EH (cell line): ENCODE results near the gene MAD1L1.

Experiments
- DNase-seq: peaks from one replicate; pipeline ENCODE4 v3.0.0-alpha.2; 2015; ENCODE audit warnings: low read depth

The MAD1L1 gene

DNA sequence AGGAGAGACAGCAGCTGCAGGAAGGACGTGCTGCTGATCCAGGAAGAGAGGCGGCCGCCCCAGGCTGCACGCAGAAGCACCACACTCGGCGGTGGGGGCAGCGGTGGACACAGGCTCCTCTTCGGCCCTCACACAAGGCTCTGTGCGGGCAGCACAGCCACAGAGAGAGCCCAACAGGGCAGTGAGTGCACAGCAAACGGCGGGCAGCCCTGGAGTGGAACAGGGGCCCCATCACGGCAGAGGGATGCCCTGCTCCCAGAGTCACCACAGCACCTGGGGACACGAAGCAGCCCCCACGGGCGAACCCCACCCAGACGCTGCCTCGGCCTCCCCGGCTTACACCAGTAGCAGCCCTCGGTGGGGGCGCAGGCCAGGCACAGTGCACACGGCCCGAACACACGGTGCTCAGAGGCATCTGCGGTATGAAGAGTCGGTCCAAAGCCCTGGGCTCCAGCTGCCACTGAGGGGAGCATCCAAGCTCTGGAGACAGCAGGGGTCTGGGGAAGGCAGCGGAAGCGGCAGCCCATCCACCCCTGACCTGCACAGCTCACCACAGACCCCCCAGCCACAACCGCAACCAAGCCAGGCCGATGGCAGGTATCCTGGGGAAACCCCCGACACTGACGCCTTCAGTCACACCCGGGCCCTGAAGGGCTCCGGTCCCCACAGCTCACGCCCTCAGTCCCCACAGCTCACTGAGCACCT lies 26.1 kb upstream of the MAD1L1 start:
- DNase-seq, result no peak

DNA sequence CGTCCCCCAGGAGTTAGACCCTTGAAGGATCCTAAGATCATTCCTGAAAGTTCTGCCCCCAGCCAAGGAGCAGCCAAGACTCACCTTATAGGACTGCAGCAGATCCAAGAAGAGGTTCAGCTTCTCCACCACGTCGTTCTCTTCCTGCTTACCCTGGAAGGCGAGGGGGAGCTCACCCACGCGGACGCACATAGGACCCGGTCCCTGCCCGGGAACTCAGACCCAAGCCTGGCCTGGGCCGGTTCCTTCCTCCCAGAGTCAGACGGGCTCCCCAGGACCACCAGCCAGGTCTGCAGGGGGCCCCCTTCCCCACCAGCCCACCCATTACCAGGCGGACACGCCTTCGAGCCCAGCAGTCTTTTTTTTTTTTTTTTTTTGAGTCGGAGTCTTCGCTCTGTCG lies 24.9 kb upstream of the MAD1L1 start:
- no peak for DNase-seq

DNA sequence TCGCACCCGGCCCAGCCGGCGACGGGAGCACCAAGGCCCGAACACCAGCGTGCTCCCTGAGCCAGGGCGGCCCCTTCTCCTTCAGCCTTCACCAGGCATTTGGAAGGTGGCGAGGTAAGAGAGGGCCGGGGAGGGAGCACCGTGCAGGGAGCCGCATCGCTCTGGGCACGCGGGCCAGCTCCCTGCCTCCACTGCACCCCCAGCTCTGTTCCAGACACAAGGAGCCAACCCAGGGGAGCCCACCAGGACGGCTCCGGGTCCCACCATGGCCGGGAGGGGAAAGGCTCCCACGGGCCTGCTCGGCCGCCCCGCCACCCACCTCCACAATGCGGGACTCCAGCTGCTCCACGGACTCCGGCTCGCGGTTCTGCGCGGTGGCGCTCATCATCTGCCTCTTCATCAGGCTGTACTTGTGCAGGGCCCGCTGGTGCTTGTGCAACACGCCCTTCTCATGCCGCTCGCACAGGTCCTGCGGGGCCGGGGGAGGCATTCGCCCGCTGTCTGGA lies 24.4 kb upstream of the MAD1L1 start:
- no peak for DNase-seq

DNA sequence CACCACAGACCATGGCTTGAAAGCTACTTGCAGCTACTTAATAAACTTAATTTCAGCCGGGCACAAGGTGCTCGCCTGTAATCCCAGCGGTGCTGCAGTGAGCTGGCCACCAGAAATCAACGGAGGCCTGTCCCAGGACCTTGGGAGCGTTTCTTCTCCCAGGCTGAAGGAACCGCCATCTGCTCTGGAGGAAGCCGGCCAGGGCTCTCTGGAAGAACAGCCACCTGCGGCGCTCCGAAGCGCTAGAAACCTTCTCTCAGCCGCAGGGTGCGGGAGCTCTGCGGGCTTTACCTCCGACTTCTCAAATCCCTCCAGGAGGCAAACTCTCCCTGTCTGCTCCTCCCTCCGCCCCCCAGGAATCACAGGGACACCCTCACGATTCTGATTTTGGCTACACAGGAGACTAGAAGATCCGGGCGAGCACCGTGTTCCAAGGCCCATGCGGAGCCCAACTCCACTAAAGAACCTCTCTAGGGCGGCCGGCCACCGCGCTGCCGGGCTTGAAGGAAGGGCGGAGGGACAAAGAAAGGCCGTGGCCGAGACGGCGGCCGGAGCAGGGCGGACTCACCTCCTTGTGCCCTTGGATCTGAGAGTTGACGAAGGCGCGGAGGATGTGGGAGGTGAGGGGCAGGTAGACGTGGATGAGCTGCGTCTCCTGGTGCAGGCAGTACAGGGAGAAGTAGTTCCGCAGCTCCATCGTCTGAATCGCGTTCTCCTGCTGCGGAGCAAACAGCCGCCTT lies 23.7 kb upstream of the MAD1L1 start:
- DNase-seq, result no peak

DNA sequence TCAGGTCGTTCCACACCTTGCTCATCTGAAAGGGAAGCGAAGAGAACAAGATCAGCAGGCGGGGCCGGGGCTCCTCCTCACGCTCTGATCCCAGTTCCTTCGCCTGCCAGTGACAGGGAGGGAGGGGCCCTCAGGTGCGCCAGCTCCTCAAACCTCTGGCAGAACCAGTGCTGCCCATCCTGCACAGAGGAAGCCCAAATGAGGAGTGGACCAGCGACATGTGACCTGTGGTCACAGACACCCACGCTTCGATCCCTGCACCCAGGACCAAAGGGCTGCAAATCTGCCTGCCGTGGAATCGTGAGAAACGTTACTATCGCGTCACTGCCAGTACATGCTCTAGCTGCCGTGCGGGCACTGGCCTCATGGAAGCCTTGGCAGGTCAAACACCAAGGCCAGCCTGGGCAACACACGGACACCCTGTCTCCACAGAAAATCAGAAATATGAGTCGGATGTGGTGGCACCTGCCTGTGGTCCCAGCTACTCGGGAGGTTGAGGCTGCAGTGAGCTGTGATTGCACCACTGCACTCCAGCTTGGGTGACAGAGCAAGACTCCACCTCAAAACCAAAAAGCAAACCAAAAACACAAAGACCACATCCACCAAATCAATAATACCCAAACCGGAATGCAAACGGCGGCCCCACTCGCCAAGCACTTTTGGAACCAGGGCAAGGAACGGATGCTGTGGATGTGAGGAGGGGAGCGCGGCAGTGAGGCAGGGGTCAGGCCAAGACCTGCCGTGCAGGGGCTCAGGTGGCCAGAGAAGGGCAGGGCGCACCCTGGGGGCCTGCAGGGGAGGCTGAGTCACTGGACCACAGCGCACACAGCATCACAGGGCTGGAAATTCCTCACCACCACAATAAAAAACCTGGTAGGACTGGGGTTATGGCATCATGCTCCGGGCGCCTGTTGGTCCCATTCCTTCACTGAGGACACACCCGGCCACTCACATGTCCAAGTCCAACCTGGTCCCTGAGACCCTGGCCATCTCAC lies 22.7 kb upstream of the MAD1L1 start:
- DNase-seq, result no peak

DNA sequence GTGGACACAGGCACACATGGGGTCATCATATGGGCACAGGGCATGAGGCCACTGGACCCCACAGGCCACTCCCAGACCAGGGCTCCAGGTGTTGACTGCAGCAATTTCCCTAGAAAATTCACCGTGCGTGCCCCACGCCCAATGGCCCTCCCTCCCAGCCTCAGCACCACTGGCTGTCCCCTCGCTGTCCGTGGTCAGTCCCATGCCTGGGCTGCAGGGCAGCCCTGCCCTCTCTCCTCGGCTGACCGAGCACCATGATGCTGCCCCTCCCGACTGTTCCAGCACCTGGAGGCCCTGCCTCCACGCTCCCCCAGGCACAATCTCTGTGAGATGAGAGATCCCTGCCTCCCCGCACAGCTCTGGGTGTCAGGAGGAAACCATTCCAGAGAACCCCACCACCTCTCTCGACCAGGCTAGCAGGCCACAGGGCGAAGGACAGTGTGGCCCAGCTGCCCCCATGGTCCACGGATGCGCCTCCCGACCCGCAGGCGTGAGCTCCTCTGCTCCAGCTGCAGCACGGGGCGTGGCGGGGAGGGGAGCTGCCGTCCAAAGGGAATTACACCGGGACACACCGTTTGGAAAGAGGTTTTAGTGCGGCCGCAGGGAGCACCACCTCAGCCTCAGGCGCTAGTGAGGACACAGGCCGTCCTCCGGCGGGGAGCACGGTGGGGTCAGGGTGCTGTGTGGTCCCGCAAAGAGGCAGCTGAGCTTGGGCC lies 21.8 kb upstream of the MAD1L1 start:
- DNase-seq, result no peak

DNA sequence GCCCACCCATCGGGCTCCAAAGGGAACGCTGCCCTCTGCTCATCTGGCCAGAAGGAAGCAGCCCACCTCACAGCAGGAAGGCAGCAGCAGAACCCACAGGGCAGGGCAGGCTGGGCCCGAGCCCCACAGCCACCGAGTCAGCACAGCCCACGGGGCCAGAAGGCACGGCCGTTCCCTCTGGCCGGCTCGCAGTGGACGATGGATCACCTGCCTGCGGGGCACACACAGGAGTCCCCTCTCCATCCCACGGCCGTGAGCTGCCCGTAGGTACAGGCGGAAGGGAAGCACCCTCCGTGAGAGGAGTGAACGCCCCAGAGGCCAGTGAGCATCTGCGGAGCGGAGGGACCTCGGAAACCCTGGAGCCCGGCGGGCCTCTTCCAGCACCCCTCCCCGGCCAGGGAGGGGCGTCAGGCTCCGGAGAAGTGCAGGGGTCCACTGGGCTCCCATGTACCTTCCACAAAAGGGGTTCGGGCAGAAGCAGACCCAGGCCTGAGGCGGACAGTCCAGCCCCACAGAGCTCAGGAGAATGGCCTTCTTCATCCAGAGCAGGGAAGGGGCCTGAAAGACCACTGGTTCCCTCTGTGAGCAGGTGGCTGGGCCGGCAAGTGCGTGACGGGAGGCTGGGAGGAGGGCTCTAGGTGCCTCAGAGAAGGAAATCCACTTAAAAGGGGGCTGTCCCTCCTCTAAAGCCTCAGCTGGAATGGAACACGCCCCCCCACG lies 20.9 kb upstream of the MAD1L1 start:
- no peak for DNase-seq

DNA sequence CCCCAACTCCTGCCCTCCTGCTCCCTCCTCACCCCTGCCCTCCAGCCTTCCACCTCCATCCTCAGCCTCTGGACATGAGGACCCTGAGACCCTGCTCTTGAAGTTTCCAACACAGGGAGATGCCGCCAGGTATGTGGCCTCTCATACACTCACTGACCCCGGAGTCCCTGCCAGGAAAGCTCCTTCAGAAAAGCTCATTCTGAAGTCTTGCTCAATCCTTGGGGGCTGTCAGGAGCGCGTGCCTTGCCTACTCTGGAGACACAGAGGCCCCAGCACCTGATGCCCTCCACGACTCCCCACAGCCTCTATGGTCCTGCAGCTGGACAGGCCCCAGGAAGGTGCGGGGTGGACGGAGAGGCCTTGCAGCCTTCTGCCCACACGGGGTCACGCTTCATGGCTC lies 20.3 kb upstream of the MAD1L1 start:
- DNase-seq, result no peak

DNA sequence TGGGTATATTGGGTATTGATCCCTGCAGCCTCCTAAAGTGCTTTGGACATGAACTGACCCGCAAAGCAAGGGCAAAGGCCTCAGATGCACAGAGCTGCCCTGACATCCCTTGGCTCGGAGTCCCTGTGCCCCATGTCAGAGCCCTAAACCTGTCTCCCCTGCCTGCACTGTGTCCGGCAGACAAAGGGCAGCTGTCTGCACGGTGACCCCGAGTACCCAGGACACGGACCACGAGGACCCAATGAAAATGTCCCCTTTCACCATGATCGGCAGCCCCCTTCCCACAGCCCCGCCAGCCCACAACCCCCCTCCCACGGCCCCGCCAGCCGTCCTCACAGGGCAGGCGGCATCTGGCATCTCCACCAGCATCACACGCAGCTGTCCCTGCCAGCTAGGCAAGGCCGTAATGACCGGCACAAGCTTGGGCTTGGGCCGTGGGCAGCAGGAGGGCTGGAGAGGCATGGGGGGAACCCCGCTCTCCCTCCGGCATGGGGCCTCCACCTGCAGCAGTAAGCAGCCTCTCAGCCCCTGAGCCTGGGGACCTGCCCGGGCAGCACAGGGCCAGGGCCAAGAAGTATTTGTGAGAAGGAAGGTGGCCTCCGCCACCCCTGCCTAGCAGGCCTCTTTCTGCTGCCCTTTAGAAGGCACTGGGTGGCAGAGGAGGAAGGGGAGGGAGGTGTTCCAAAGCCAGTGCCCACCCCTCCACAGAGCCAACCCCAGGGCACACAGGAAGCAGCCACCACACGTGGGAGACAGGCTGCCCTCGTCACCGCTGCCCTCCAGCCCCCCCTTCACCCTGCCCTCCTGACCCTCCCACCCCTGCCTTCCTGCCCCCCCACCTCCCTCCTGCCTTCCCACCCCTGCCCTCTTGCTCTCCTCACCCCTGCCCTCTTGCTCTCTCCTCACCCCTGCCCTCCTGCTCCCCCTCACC lies 19.4 kb upstream of the MAD1L1 start:
- DNase-seq, result no peak

DNA sequence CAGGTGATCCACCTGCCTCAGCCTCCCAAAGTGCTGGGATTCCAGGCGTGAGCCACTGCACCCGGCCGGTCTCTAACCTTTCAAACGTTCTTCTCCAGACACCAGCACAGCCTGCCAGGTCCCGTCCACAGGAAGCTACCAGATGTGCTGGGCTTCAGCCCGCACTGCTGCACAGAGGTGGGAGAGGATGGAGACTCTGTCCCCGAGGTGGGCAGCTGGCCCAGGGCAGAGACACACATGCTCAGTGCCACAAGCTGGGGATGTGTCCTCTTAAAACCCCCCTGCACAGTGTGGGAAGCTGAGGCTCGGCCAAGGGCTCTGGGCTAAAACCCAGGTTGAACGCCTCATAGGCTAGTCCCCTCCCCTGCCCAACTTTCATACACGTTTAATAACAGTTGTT lies 18.6 kb upstream of the MAD1L1 start:
- DNase-seq, result no peak

DNA sequence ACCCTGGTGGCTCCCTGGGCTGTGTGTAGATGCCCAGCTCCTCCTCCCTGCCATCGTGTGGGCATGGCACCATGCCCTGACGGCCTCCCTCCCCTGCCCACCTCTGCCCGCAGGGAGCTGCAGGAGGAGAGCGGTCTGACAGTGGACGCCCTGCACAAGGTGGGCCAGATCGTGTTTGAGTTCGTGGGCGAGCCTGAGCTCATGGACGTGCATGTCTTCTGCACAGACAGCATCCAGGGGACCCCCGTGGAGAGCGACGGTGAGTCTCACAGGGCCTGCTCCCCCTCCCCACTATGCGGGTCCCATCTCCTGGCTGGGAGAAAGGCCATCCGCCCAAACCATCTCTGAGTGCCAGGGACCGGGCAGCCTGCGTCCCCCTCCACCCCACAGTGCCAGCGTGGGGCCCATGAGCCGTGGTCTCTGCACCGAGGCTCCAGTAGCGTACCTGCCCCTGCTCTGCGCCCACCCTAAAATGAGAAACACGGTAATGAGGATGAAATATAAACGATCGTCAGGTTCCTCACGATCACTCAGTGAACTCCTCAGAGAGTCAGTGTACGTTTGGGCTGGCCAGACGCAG lies 17.1 kb upstream of the MAD1L1 start:
- no peak for DNase-seq

DNA sequence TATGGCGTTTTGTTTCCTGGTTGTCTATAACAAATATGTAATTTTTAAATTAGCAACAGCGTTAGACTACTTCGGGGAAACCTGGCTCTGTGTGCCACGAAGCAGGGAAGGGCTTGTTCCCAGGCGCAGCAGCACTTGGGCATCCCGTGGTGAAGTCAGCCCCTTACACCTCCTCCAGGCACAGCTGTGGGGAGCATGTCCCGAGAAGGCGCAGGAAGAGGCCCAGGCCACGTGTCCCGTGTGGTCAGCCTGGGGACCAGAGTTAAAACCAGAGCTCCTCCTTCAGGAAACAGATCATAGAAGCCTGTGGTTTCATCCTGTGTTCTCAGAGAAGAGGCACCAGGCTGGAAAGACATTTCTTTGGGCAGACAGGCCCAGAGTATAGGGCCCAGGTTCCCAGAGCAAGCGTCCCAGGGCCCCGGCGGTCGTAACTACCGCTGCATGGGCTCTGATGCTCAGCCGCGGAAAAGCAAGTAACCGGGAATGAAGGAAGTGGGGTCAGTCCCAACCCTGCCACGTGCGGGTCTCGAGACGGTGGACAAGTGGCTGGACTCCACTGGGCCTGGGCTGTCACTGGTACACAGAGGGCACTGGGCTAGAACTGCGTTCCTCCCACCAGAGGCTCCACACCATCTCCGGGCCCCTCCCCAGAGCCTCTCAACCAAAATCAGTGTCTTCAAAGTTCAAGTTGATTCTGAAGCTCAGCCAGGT lies 16.4 kb upstream of the MAD1L1 start:
- DNase-seq, result peak; percentile 99

DNA sequence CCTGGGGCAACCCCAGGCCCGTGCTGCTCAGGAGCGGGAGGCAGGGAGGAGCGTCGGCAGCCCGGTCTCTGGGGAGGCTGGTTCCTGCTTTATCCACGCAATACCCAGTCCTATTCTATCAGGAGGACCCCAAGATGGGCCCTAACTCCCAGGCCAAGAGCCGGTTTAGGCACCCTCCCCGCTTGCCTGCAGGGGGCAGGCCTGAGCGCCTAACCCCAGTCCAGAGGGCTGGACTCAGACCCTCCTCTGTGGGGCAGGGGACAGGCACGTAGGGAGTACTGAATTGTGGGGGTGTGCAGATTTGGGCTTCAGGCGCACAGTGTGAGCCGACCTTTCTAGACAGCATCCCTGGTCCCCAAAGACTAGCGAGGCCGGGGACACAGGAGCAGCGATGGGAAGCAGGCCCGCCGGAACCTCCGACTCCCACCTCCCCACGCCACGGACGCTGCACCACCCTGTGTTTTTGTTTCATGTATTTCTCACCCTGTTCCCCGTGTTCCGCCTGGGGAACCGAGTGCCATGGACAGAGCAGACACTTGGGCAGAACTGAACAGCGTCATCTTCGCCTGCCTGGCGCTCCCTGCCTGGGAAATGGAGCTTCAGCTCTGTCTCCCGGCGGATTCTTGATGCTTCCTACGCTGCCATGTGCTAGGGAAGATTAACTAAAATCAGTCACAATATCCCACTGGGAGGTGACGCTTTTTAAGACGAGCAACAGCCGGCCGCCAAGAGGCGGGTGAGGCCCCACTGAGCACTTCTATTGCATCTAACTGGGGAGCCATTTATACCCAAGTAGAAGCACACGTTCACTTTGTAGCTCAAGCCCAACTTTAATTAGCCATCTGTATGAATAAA lies 14.6 kb upstream of the MAD1L1 start:
- peak; percentile 30 for DNase-seq

DNA sequence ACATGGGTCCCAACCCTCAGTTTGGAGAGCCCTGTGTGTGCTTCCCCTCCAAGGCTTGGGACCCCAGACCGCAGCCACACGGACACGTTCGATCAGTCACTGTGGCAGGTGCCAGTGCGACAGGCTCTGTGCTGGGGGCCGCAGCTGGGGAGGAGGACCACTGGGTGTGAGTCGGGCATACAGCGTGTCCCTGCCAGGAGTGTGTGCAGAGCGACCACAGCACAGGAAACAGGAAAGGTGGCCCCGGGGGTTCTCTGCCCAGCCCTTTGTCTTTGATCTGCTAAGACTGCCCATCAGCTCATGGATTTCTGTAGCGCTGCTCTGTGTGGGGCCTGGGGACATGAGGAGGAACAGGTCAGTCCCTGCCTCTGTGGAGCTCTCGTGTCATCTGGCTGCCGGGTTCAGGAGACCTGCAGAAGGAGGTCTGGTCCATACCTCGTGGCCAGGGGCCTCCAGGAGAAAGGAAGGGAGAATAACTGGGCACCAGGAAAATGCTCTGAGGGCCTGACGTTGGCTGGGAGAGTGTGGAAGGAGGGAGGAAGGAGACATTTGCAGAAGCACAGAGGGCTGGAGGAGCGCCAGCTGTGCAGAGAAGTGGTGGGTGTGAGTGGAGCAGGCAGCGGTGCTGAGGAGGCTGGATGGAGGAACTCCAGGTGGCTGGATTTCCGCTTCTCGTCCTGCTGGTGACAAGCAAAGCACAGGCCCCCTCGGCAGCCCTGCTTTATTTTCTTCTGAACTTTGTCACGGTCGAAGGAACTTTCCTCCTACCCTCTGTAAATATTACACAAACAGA lies 13.3 kb upstream of the MAD1L1 start:
- no peak for DNase-seq

DNA sequence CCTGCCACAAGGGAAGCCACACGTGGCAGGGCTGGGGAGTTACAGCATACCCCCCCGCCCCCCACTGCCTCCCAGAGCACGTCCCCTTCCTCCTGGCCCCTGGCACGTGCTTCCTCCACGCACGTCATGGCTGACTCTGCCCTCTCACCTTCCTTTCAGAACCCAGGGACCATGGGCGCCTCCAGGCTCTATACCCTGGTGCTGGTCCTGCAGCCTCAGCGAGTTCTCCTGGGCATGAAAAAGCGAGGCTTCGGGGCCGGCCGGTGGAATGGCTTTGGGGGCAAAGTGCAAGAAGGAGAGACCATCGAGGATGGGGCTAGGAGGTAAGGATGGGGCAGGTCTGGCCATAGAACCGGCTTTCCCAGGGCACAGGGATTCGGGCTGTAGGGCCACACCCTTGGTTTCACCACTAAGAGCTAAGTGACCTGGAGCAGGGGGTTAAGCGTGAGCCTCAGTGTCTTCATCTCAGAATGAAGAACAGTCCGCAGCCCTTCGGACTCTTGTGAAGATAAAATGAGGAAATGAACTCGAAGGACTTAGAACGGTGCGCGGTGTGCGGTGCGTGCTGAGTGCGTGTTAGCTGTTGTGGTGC lies 11.8 kb upstream of the MAD1L1 start:
- no peak for DNase-seq

DNA sequence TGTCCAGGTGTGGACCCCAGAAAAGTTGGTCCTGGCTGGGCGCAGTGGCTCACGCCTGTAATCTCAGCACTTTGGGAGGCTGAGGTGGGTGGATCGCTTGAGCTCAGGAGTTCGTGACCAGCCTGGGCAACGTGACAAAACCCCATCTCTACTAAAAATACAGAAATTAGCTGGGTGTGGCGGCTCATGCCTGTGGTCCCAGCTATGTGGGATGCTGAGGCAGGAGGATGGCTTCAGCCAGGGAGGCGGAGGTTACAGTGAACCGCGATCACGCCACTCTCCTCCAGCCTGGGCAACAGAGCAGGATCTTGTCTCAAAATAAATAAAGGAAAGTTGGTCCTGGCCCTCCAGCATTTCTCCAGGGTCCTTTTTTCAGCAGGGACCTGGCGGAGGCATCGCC lies 10.7 kb upstream of the MAD1L1 start:
- DNase-seq, result no peak
